ENCODE measurements around the gene PTPRG. TPM values are rescaled to one million over a fixed set of nuclear protein-coding genes. Genes with fewer than 3 reads are reported as not detected.

Gene PTPRG
- total RNA-seq, 1 donor from 2014 or later, result 77.2 TPM

DNA sequence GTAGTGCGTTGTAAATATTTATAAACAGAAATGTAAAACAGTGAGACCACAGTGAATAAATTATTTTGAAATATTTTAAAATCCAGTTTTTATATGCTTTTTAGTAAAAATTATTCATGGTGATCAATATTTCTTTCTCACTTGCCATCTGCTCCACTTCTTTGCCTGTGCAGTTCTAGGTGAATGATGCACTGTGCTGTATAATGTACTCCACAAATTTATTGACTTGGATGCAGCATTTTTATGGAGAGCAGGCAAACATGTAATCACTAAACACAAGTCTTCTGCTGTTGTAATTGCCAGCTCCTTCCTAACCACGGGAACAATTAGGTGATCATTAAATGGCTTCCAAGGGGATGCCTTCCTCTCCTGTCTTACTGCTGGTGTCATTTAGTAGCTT, 395.9 kb downstream of the PTPRG start:
- no peak overlapping the region for H3K4me3 Mint-ChIP-seq
- no peaks in the 10 kb centered on the region for H3K36me3 Mint-ChIP-seq
- no peak overlapping the region for H3K27ac Mint-ChIP-seq
- TF ChIP-seq, protein P1, sequence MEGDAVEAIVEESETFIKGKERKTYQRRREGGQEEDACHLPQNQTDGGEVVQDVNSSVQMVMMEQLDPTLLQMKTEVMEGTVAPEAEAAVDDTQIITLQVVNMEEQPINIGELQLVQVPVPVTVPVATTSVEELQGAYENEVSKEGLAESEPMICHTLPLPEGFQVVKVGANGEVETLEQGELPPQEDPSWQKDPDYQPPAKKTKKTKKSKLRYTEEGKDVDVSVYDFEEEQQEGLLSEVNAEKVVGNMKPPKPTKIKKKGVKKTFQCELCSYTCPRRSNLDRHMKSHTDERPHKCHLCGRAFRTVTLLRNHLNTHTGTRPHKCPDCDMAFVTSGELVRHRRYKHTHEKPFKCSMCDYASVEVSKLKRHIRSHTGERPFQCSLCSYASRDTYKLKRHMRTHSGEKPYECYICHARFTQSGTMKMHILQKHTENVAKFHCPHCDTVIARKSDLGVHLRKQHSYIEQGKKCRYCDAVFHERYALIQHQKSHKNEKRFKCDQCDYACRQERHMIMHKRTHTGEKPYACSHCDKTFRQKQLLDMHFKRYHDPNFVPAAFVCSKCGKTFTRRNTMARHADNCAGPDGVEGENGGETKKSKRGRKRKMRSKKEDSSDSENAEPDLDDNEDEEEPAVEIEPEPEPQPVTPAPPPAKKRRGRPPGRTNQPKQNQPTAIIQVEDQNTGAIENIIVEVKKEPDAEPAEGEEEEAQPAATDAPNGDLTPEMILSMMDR (conservative IDR thresholded peaks at IDR 0.05), result no peak
- no peak for DNase-seq (ENCODE audit: extremely low spot score, unreplicated experiment)
- no peaks in the 10 kb centered on the region for H3K9me3 Mint-ChIP-seq
- peaks cover 5% of the 10 kb centered on the region for H3K4me1 Mint-ChIP-seq (ENCODE audit: unreplicated experiment)
- H3K27me3 Mint-ChIP-seq, result no peaks in the 10 kb centered on the region

DNA sequence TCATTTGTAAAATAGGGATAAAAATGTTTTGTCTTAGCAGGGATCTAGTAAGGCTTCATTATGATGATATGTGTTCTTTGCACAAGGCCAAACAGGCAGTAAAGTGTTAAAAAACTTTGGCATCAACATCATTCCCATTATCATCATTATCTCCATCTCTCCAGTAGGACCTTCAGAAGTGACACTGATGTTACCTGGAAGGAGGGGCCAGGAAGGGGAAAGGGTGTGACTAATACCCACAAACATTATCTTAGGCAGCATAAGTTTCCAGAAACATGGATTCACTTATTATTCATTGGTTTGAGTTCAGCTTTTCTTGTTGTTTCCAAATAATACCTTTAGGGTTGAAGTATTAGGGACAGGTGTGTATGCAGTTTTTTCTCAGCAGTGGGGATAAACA, 399.6 kb downstream of the PTPRG start:
- no peak for DNase-seq (ENCODE audit: extremely low spot score, unreplicated experiment)
- no peak overlapping the region for H3K4me3 Mint-ChIP-seq
- H3K9me3 Mint-ChIP-seq, result no peaks in the 10 kb centered on the region
- no peaks in the 10 kb centered on the region for H3K36me3 Mint-ChIP-seq
- TF ChIP-seq, protein P1 (conservative IDR thresholded peaks at IDR 0.05), result no peak
- peaks cover 10% of the 10 kb centered on the region for H3K4me1 Mint-ChIP-seq (ENCODE audit: unreplicated experiment)
- H3K27me3 Mint-ChIP-seq, result no peaks in the 10 kb centered on the region
- H3K27ac Mint-ChIP-seq, result no peak overlapping the region

DNA sequence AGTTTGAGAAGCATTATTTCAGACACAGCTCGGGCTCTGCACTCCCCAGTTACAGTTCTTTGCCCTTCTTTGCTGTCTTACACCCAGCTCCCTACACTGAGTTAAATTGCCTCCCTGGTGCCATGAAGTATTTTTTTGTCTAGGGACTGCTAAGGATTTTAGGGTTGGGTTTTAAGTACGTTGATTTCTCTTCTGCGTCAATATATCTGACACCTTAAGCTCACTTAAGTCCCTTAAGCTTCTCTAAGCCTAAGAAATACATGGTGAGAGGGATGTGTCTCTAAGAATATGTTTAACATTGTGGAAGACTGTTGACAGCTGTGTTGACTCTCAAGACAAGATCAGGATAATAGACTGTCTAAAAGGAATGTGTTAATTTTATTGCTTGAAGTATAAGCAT, 400.5 kb downstream of the PTPRG start:
- DNase-seq (ENCODE audit: extremely low spot score, unreplicated experiment), result no peak
- Mint-ChIP-seq H3K36me3 (no peaks in the 10 kb centered on the region), H3K27me3 (no peaks in the 10 kb centered on the region), H3K27ac (no peak overlapping the region), H3K9me3 (no peaks in the 10 kb centered on the region), H3K4me1 (ENCODE audit: unreplicated experiment) (peaks cover 11% of the 10 kb centered on the region), H3K4me3 (no peak overlapping the region)
- TF ChIP-seq, protein P1 (conservative IDR thresholded peaks at IDR 0.05), result no peak

DNA sequence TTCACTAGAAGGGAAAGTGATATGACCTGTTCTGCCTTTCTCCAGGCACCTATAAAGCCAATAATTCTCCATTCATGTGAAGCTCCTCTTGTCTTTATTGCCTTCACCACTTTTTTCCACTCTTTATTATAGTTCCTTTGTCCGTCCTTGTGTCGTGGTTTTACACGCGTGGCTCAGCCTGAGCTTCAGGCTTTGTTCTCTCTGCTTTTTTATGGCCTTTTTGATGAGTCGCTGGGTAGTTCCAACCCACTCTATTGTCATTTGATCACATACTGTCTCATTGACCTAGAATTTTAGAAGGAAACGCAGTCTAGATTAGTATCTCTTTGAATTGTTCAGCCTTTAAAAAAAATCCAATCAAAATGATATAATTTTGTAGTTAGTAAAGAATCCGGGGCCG, 403.2 kb downstream of the PTPRG start:
- Mint-ChIP-seq H3K36me3 (no peaks in the 10 kb centered on the region), H3K27ac (no peak overlapping the region), H3K9me3 (no peaks in the 10 kb centered on the region), H3K4me1 (ENCODE audit: unreplicated experiment) (peaks cover 15% of the 10 kb centered on the region), H3K4me3 (no peak overlapping the region), H3K27me3 (no peaks in the 10 kb centered on the region)
- DNase-seq (ENCODE audit: extremely low spot score, unreplicated experiment), result no peak
- TF ChIP-seq, protein P1 (conservative IDR thresholded peaks at IDR 0.05), result no peak

DNA sequence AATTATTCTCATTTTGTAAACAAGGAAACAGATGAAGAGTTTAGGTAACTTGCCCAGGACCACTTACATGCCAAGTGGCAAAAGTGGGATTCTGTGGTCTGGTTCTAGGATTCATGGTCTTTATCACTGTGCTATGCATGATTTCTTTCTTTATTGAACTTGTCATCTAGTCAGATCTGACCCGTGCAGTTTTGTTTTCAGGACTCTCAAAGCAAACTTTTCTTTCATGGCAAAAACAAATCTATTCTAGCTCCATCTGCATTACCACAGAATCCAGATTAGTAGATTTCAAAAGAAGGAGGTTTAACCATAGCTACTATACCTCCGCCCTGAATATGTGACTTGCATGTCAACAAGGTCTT, 404.4 kb downstream of the PTPRG start:
- Mint-ChIP-seq H3K4me3 (no peak overlapping the region), H3K9me3 (no peaks in the 10 kb centered on the region)

More for the DNA sequence above, 404.4 kb downstream of the PTPRG start:
- H3K27me3 Mint-ChIP-seq, result no peaks in the 10 kb centered on the region
- peaks cover 15% of the 10 kb centered on the region for H3K4me1 Mint-ChIP-seq (ENCODE audit: unreplicated experiment)
- TF ChIP-seq, protein P1 (conservative IDR thresholded peaks at IDR 0.05), result no peak
- H3K27ac Mint-ChIP-seq, result no peak overlapping the region
- H3K36me3 Mint-ChIP-seq, result no peaks in the 10 kb centered on the region
- no peak for DNase-seq (ENCODE audit: extremely low spot score, unreplicated experiment)

All from type B pancreatic cell (in vitro differentiated cells).